GM23338 (cell line): ENCODE results near the gene RILPL1. TPM values are rescaled to one million over a fixed set of nuclear protein-coding genes. Genes with fewer than 3 reads are reported as not detected.

Experiments
- ATAC-seq: fragments of 200-7000 bp; cut with Tn5 transposase; 3 replicates; pipeline ENCODE4 v1.9.1; 2020
- DNase-seq: peaks from one replicate; pipeline ENCODE4 v3.0.0-alpha.2; 2015; ENCODE audit warnings: low spot score
- H2AFZ ChIP-seq: fragments of 200-600 bp; sonication (generic); 2 replicates; pipeline ENCODE4 v1.8.0; 2016; ENCODE audit warnings: antibody characterized with exemption, mild to moderate bottlenecking, moderate library complexity
- H3F3A ChIP-seq: fragments of 200-600 bp; sonication (generic); replicated peaks from 2 replicates; pipeline ENCODE4 v1.8.0; 2017; ENCODE audit warnings: antibody characterized with exemption, mixed run types, low read depth
- H3K27ac ChIP-seq: fragments of 200-600 bp; sonication (generic); 2 replicates; pipeline ENCODE4 v1.6.1; 2016; ENCODE audit warnings: low read depth
- H3K27me3 ChIP-seq: fragments of 200-600 bp; sonication (generic); 2 replicates; pipeline ENCODE4 v1.8.0; 2016; ENCODE audit warnings: mild to moderate bottlenecking, mixed run types, moderate library complexity; ENCODE audit not compliant: insufficient read depth
- H3K36me3 ChIP-seq: fragments of 200-600 bp; sonication (generic); 2 replicates; pipeline ENCODE4 v1.8.0; 2016; ENCODE audit warnings: mild to moderate bottlenecking; ENCODE audit not compliant: insufficient read depth
- H3K4me1 ChIP-seq: fragments of 200-600 bp; sonication (generic); 2 replicates; pipeline ENCODE4 v1.8.0; 2016; ENCODE audit warnings: mild to moderate bottlenecking, moderate library complexity; ENCODE audit not compliant: insufficient read depth
- H3K4me2 ChIP-seq: fragments of 200-600 bp; sonication (generic); 2 replicates; pipeline ENCODE4 v1.7.1; 2017; ENCODE audit warnings: mixed run types
- H3K4me3 ChIP-seq: fragments of 200-600 bp; sonication (generic); 2 replicates; pipeline ENCODE4 v1.6.1; 2016; ENCODE audit warnings: mixed run types
- H3K79me2 ChIP-seq: fragments of 200-600 bp; sonication (generic); replicated peaks from 2 replicates; pipeline ENCODE4 v1.8.0; 2017; ENCODE audit warnings: mild to moderate bottlenecking; ENCODE audit not compliant: insufficient read depth
- H3K9me2 ChIP-seq: fragments of 200-600 bp; sonication (generic); 2 replicates; pipeline ENCODE4 v1.8.0; 2017; ENCODE audit not compliant: insufficient read depth
- H4K20me1 ChIP-seq: fragments of 200-600 bp; sonication (generic); replicated peaks from 2 replicates; pipeline ENCODE4 v1.8.0; 2017; ENCODE audit warnings: mild to moderate bottlenecking; ENCODE audit not compliant: insufficient read depth
- H3K27ac Mint-ChIP-seq: 2 replicates; pipeline ENCODE4 v1.8.0; 2020; ENCODE audit warnings: inconsistent platforms, mild to moderate bottlenecking, moderate library complexity, mixed read lengths
- H3K27me3 Mint-ChIP-seq: 3 replicates; pipeline ENCODE4 v1.8.0; 2022; ENCODE audit warnings: low read depth, mild to moderate bottlenecking, moderate library complexity, mixed read lengths, inconsistent platforms; ENCODE audit not compliant: insufficient read depth, poor library complexity
- H3K36me3 Mint-ChIP-seq: 3 replicates; pipeline ENCODE4 v1.8.0; 2021; ENCODE audit warnings: low read depth, mild to moderate bottlenecking, inconsistent platforms, moderate library complexity, mixed read lengths
- H3K4me1 Mint-ChIP-seq: 3 replicates; pipeline ENCODE4 v1.8.0; 2020; ENCODE audit warnings: mild to moderate bottlenecking, inconsistent platforms, mixed read lengths
- H3K4me3 Mint-ChIP-seq: 3 replicates; pipeline ENCODE4 v1.8.0; 2021; ENCODE audit warnings: moderate library complexity, mild to moderate bottlenecking, inconsistent platforms, mixed read lengths
- H3K9me3 Mint-ChIP-seq: 3 replicates; pipeline ENCODE4 v1.8.0; 2020; ENCODE audit warnings: moderate library complexity, mild to moderate bottlenecking, inconsistent platforms, mixed read lengths
- CREB1 ChIP-seq: fragments of 250-450 bp; sonication (Bioruptor Pico); IDR thresholded peaks from 2 replicates; pipeline ENCODE4 v1.5.0; 2020; ENCODE audit warnings: low read depth, mild to moderate bottlenecking, moderate library complexity
- CTCF ChIP-seq, 2 experiments: fragments of 200-600 bp in 1 of 2; sonication (generic) in 1 of 2; conservative IDR thresholded peaks; 2 replicates each; pipeline versions ENCODE4 v1.5.1 to v1.6.1; 2016 to 2017; ENCODE audit warnings: antibody characterized with exemption in 2 of 2, low read depth in 2 of 2, mild to moderate bottlenecking in 2 of 2, moderate library complexity in 1 of 2
- EZH2 ChIP-seq: fragments of 200-600 bp; sonication (generic); IDR thresholded peaks from one replicate; pipeline ENCODE4 v1.8.0; 2017; ENCODE audit warnings: antibody characterized with exemption, mild to moderate bottlenecking, low read depth; ENCODE audit not compliant: unreplicated experiment
- EZH2phosphoT487 ChIP-seq: fragments of 200-600 bp; sonication (generic); IDR thresholded peaks from one replicate; pipeline ENCODE4 v1.8.1; 2018; ENCODE audit warnings: antibody characterized with exemption; ENCODE audit not compliant: unreplicated experiment
- JUNB ChIP-seq: IDR thresholded peaks from one replicate; pipeline ENCODE4 v1.6.1; 2016; ENCODE audit warnings: antibody characterized with exemption; ENCODE audit not compliant: unreplicated experiment
- NANOG ChIP-seq: IDR thresholded peaks from 2 replicates; pipeline ENCODE4 v1.6.1; 2016; ENCODE audit warnings: antibody characterized with exemption, borderline replicate concordance
- POLR2AphosphoS5 ChIP-seq: IDR thresholded peaks from 2 replicates; pipeline ENCODE4 v1.6.1; 2016; ENCODE audit warnings: antibody characterized with exemption, low read depth
- STAT1 ChIP-seq: IDR thresholded peaks from one replicate; pipeline ENCODE4 v1.6.1; 2016; ENCODE audit warnings: antibody characterized with exemption; ENCODE audit not compliant: unreplicated experiment
- ZNF114 ChIP-seq: fragments of 250-450 bp; sonication (Bioruptor Pico); IDR thresholded peaks from 2 replicates; pipeline ENCODE4 v1.5.0; 2020; ENCODE audit warnings: mild to moderate bottlenecking, moderate library complexity
- ZNF331 ChIP-seq: fragments of 250-450 bp; sonication (Bioruptor Pico); IDR thresholded peaks from 2 replicates; pipeline ENCODE4 v1.5.0; 2020; ENCODE audit warnings: low read depth, mild to moderate bottlenecking, moderate library complexity
- polyA plus RNA-seq: library from polyadenylated mRNA; unstranded; fragments of >200 nt; fragmentation: Nextera tagmentation; extraction: Ambion mirVana; gene quantifications from 2 replicates; pipeline ENCODE4 v1.2.1, GENCODE V29; 2016
- total RNA-seq: library from RNA; depleted of rRNA; stranded (reverse); fragments of >200 nt; shearing (Covaris generic); gene quantifications from 2 replicates; pipeline ENCODE4 v1.2.3, GENCODE V29; 2014
- TF ChIP-seq, protein P1 (sequence below): IDR thresholded peaks from one replicate; pipeline ENCODE4 v1.6.1; 2018; ENCODE audit warnings: antibody characterized with exemption; ENCODE audit not compliant: unreplicated experiment

Gene RILPL1
- total and polyA plus RNA-seq, 2 experiments from 2014 or later = 3.9 to 7.9 TPM

- Histone ChIP-seq H3K4me1 (no peaks in the 10 kb centered on the region), H4K20me1 (peaks cover 7% of the 10 kb centered on the region; the same call in 1 of the 2 replicates), H3K4me3 (no peak overlapping the region), H3K27ac (no peak overlapping the region), H3F3A (no peaks in the 10 kb centered on the region), H3K9me2 (no peaks in the 10 kb centered on the region), H3K27me3 (no peaks in the 10 kb centered on the region), H3K36me3 (no peaks in the 10 kb centered on the region), H3K79me2 (no peaks in the 10 kb centered on the region; the same call in 1 of the 2 replicates), H2AFZ (no peak overlapping the region), H3K4me2 (no peak overlapping the region)
- peaks cover 4% of the 10 kb centered on the region for H3K27me3 Mint-ChIP-seq
- H3K27ac Mint-ChIP-seq = no peak overlapping the region
- no peak for DNase-seq
- H3K4me1 Mint-ChIP-seq = no peaks in the 10 kb centered on the region
- no peaks in the 10 kb centered on the region for H3K36me3 Mint-ChIP-seq
- TF ChIP-seq ZNF114 (CRISPR knock-in tag) (no peak), CTCF (conservative IDR thresholded peaks at IDR 0.05; ENCODE audit: low read depth in 2 of 2) (no peak), POLR2AphosphoS5 (no peak), EZH2 (no peak), STAT1 (no peak), CREB1 (CRISPR knock-in tag) (no peak), EZH2phosphoT487 (no peak)
- TF ChIP-seq, protein P1, sequence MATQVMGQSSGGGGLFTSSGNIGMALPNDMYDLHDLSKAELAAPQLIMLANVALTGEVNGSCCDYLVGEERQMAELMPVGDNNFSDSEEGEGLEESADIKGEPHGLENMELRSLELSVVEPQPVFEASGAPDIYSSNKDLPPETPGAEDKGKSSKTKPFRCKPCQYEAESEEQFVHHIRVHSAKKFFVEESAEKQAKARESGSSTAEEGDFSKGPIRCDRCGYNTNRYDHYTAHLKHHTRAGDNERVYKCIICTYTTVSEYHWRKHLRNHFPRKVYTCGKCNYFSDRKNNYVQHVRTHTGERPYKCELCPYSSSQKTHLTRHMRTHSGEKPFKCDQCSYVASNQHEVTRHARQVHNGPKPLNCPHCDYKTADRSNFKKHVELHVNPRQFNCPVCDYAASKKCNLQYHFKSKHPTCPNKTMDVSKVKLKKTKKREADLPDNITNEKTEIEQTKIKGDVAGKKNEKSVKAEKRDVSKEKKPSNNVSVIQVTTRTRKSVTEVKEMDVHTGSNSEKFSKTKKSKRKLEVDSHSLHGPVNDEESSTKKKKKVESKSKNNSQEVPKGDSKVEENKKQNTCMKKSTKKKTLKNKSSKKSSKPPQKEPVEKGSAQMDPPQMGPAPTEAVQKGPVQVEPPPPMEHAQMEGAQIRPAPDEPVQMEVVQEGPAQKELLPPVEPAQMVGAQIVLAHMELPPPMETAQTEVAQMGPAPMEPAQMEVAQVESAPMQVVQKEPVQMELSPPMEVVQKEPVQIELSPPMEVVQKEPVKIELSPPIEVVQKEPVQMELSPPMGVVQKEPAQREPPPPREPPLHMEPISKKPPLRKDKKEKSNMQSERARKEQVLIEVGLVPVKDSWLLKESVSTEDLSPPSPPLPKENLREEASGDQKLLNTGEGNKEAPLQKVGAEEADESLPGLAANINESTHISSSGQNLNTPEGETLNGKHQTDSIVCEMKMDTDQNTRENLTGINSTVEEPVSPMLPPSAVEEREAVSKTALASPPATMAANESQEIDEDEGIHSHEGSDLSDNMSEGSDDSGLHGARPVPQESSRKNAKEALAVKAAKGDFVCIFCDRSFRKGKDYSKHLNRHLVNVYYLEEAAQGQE = no peak
- H3K4me3 Mint-ChIP-seq = no peak overlapping the region
- ATAC-seq = no peak
- H3K9me3 Mint-ChIP-seq = no peaks in the 10 kb centered on the region; the same call in 2 of the 3 replicates
Measured at GRCh38 chr12:123472438-123472849, 61.1 kb downstream of the RILPL1 start.

GRCh38 chr12:123471374-123472068, 62.0 kb downstream of the RILPL1 start:
- no peak overlapping the region for H3K4me2 ChIP-seq
- no peaks in the 10 kb centered on the region for H3K9me2 ChIP-seq
- no peak overlapping the region for H3K4me3 Mint-ChIP-seq
- no peak overlapping the region for H3K4me3 ChIP-seq
- H4K20me1 ChIP-seq = peaks cover 7% of the 10 kb centered on the region; the same call in 1 of the 2 replicates
- H3K27me3 Mint-ChIP-seq = peaks cover 4% of the 10 kb centered on the region
- no peak overlapping the region for H2AFZ ChIP-seq
- no peak overlapping the region for H3K27ac Mint-ChIP-seq
- H3K27me3 ChIP-seq = no peaks in the 10 kb centered on the region
- ATAC-seq (no peak), DNase-seq (no peak)
- no peaks in the 10 kb centered on the region; the same call in 1 of the 2 replicates for H3K79me2 ChIP-seq
- H3K4me1 ChIP-seq = no peaks in the 10 kb centered on the region
- no peaks in the 10 kb centered on the region for H3F3A ChIP-seq
- no peaks in the 10 kb centered on the region; the same call in 2 of the 3 replicates for H3K9me3 Mint-ChIP-seq
- no peaks in the 10 kb centered on the region for H3K36me3 Mint-ChIP-seq
- no peaks in the 10 kb centered on the region for H3K4me1 Mint-ChIP-seq
- no peaks in the 10 kb centered on the region for H3K36me3 ChIP-seq
- no peak overlapping the region for H3K27ac ChIP-seq
- TF ChIP-seq CTCF (conservative IDR thresholded peaks at IDR 0.05; ENCODE audit: low read depth in 2 of 2) (no peak), EZH2phosphoT487 (no peak), ZNF331 (CRISPR knock-in tag) (no peak), POLR2AphosphoS5 (no peak), JUNB (no peak), STAT1 (no peak), NANOG (no peak)
- TF ChIP-seq, protein P1 = no peak
